SU-DHL-6 (cell line): ENCODE results near the gene ID1.
"Not testable (repeated sequence)": the region's sequence is repeated elsewhere in the genome, so short reads cannot be mapped to it uniquely, and the experiment has no call there.

Source experiments
- H2AFZ ChIP-seq: fragments of 200-600 bp; sonication (generic); 2 replicates; pipeline ENCODE4 v1.6.1; 2014; ENCODE audit warnings: low read depth, mild to moderate bottlenecking, moderate library complexity, mixed read lengths, antibody characterized with exemption, low read length; ENCODE audit not compliant: severe bottlenecking
- H3F3A ChIP-seq: fragments of 200-600 bp; shearing (Covaris generic); 2 replicates; pipeline ENCODE4 v1.6.0; 2016; ENCODE audit warnings: antibody characterized with exemption, mild to moderate bottlenecking; ENCODE audit not compliant: insufficient read depth
- H3K27ac ChIP-seq: fragments of 200-600 bp; sonication (generic); 2 replicates; pipeline ENCODE4 v1.5.1; 2016; ENCODE audit warnings: low read depth, mild to moderate bottlenecking, low read length, moderate library complexity, mixed read lengths
- H3K27me3 ChIP-seq: fragments of 200-600 bp; sonication (generic), shearing (Covaris generic); 2 replicates; pipeline ENCODE4 v1.6.0; 2014; ENCODE audit warnings: mild to moderate bottlenecking, low read length
- H3K36me3 ChIP-seq: fragments of 200-600 bp; sonication (generic); 2 replicates; pipeline ENCODE4 v1.6.1; 2014; ENCODE audit warnings: mild to moderate bottlenecking, low read length, mixed read lengths
- H3K4me2 ChIP-seq: fragments of 300-600, 200-600 bp; shearing (Covaris generic), sonication (generic); 2 replicates; pipeline ENCODE4 v1.6.0; 2014; ENCODE audit warnings: low read length, low read depth, mild to moderate bottlenecking; ENCODE audit not compliant: poor library complexity, severe bottlenecking
- H3K4me3 ChIP-seq: fragments of 200-600 bp; sonication (generic); 2 replicates; pipeline ENCODE4 v1.5.1; 2014; ENCODE audit warnings: antibody characterized with exemption, low read length, mild to moderate bottlenecking, mixed read lengths; ENCODE audit not compliant: insufficient read depth, poor library complexity, severe bottlenecking
- H3K79me2 ChIP-seq: fragments of 200-600 bp; sonication (generic); 2 replicates; pipeline ENCODE4 v1.6.1; 2014; ENCODE audit warnings: mild to moderate bottlenecking, low read length, moderate library complexity; ENCODE audit not compliant: insufficient read depth
- H3K9ac ChIP-seq: fragments of 200-600 bp; sonication (generic); 2 replicates; pipeline ENCODE4 v1.7.0; 2014; ENCODE audit warnings: mild to moderate bottlenecking, low read length
- H3K9me2 ChIP-seq: fragments of 200-600 bp; sonication (generic); replicated peaks from 2 replicates; pipeline ENCODE4 v1.6.1; 2014; ENCODE audit warnings: low read length; ENCODE audit not compliant: insufficient read depth
- H3K9me3 ChIP-seq: fragments of 200-600 bp; sonication (generic); 2 replicates; pipeline ENCODE4 v1.6.1; 2014; ENCODE audit warnings: low read length, mixed read lengths; ENCODE audit not compliant: insufficient read depth
- H4K20me1 ChIP-seq: fragments of 200-600 bp; sonication (generic); 2 replicates; pipeline ENCODE4 v1.6.1; 2014; ENCODE audit warnings: low read depth, mild to moderate bottlenecking, antibody characterized with exemption, low read length, moderate library complexity, mixed read lengths
- CTCF ChIP-seq: fragments of 200-600 bp; sonication (generic); IDR thresholded peaks from one replicate; pipeline ENCODE4 v1.5.1; 2017; ENCODE audit warnings: antibody characterized with exemption, mild to moderate bottlenecking, low read length, moderate library complexity; ENCODE audit not compliant: insufficient read depth, poor library complexity, severe bottlenecking
- EZH2phosphoT487 ChIP-seq: fragments of 200-600 bp; sonication (generic), shearing (Covaris generic); conservative IDR thresholded peaks from 2 replicates; pipeline ENCODE4 v1.6.1; 2018; ENCODE audit warnings: mild to moderate bottlenecking, antibody characterized with exemption, low read length, moderate library complexity, mixed read lengths

Gene ID1

GRCh38 chr20:31644701-31645100, 39.6 kb downstream of the ID1 start:
- no peak overlapping the region for H2AFZ ChIP-seq
- H3K4me3 ChIP-seq, result no peak overlapping the region
- H3F3A ChIP-seq, result no peaks in the 10 kb centered on the region
- H3K79me2 ChIP-seq, result no peaks in the 10 kb centered on the region
- TF ChIP-seq EZH2phosphoT487 (no peak), CTCF (no peak)
- H4K20me1 ChIP-seq, result no peaks in the 10 kb centered on the region
- no peak overlapping the region for H3K27ac ChIP-seq
- H3K9me2 ChIP-seq, result no peaks in the 10 kb centered on the region
- no peak overlapping the region for H3K9ac ChIP-seq
- H3K4me2 ChIP-seq, result no peak overlapping the region
- no peaks in the 10 kb centered on the region for H3K9me3 ChIP-seq
- H3K36me3 ChIP-seq, result no peaks in the 10 kb centered on the region
- H3K27me3 ChIP-seq, result no peaks in the 10 kb centered on the region

GRCh38 chr20:31648104-31648503, 43.0 kb downstream of the ID1 start:
- not testable (repeated sequence) for H4K20me1 ChIP-seq, H3K27ac ChIP-seq, H3K27me3 ChIP-seq, H3K9ac ChIP-seq, H3F3A ChIP-seq, H3K9me2 ChIP-seq, H3K9me3 ChIP-seq, H3K4me3 ChIP-seq, H3K79me2 ChIP-seq, H3K36me3 ChIP-seq, H2AFZ ChIP-seq, H3K4me2 ChIP-seq

GRCh38 chr20:31652917-31653396, 47.9 kb downstream of the ID1 start:
- Histone ChIP-seq H3K9ac (no peak overlapping the region), H3K27ac (no peak overlapping the region), H3K9me2 (no peaks in the 10 kb centered on the region), H3K9me3 (no peaks in the 10 kb centered on the region), H4K20me1 (no peaks in the 10 kb centered on the region), H2AFZ (no peak overlapping the region), H3K27me3 (no peaks in the 10 kb centered on the region), H3K4me3 (no peak overlapping the region), H3F3A (no peaks in the 10 kb centered on the region), H3K4me2 (no peak overlapping the region), H3K36me3 (no peaks in the 10 kb centered on the region), H3K79me2 (no peaks in the 10 kb centered on the region)
- TF ChIP-seq EZH2phosphoT487 (no peak), CTCF (no peak)

GRCh38 chr20:31653561-31653960, 48.5 kb downstream of the ID1 start:
- Histone ChIP-seq H3K79me2 (no peaks in the 10 kb centered on the region), H3K27me3 (no peaks in the 10 kb centered on the region), H3F3A (no peaks in the 10 kb centered on the region), H3K4me3 (no peak overlapping the region), H3K4me2 (no peak overlapping the region), H3K36me3 (no peaks in the 10 kb centered on the region), H2AFZ (no peak overlapping the region), H4K20me1 (no peaks in the 10 kb centered on the region), H3K27ac (no peak overlapping the region), H3K9ac (no peak overlapping the region), H3K9me2 (no peaks in the 10 kb centered on the region), H3K9me3 (no peaks in the 10 kb centered on the region)
- TF ChIP-seq CTCF (no peak), EZH2phosphoT487 (no peak)
